SK-N-MC (cell line): ENCODE measurements around the gene DSCAML1.

Source experiments
- EZH2 ChIP-seq: fragments of 200-600 bp; sonication (generic); IDR thresholded peaks from one replicate; pipeline ENCODE4 v1.6.1; 2017; ENCODE audit warnings: antibody characterized with exemption
- FOXP2 ChIP-seq: optimal IDR thresholded peaks from 2 replicates; pipeline ENCODE3; 2011; ENCODE audit warnings: mild to moderate bottlenecking, moderate library complexity; ENCODE audit not compliant: insufficient read depth; ENCODE audit errors: extremely low read length, control extremely low read depth
- POLR2AphosphoS5 ChIP-seq: IDR thresholded peaks from 2 replicates; pipeline ENCODE4 v1.6.1; 2012; ENCODE audit warnings: mild to moderate bottlenecking, low read depth, low read length, borderline replicate concordance

GRCh38 chr11:117575856-117576255 is 221.2 kb downstream of the DSCAML1 start:
- TF ChIP-seq POLR2AphosphoS5 (no peak), EZH2 (no peak), FOXP2 (no peak)
